Measurements from ENCODE around the gene TRPC4AP. TPM values are rescaled to one million over a fixed set of nuclear protein-coding genes. Genes with fewer than 3 reads are reported as not detected.

TRPC4AP gene
- total RNA-seq, 2 donors from 2014 or later: 65.4 to 76.6 TPM

- Histone ChIP-seq H3K27me3 (replicated peaks; ENCODE audit: insufficient read depth) (no peaks in the 10 kb centered on the region), H3K27ac (no peak overlapping the region), H3K9me3 (no peaks in the 10 kb centered on the region), H3K4me3 (no peak overlapping the region), H3K4me1 (replicated peaks) (no peaks in the 10 kb centered on the region), H3K36me3 (no peaks in the 10 kb centered on the region)
- WGBS: 92% methylated on average over 7 of the region's 7 CpGs
- TF ChIP-seq POLR2AphosphoS5 (IDR thresholded peaks at IDR 0.05): no peak
- no peak for TF ChIP-seq CTCF (IDR thresholded peaks at IDR 0.05)
- TF ChIP-seq POLR2A (IDR thresholded peaks at IDR 0.05): no peak
- DNase-seq (ENCODE audit: low spot score): no peak
- intact Hi-C loops (cut with DNase I): no loop called here
Observed at GRCh38 chr20:34953960-34954359, 138.6 kb downstream of the TRPC4AP start.

GRCh38 chr20:34952671-34953070, 139.9 kb downstream of the TRPC4AP start:
- H3K36me3 ChIP-seq: no peaks in the 10 kb centered on the region
- H3K4me3 ChIP-seq: no peak overlapping the region
- no peak overlapping the region for H3K27ac ChIP-seq
- no peaks in the 10 kb centered on the region for H3K4me1 ChIP-seq (replicated peaks)
- no peaks in the 10 kb centered on the region for H3K27me3 ChIP-seq (replicated peaks; ENCODE audit: insufficient read depth)
- 75% methylated on average over 5 of the region's 5 CpGs for WGBS
- TF ChIP-seq CTCF (IDR thresholded peaks at IDR 0.05) (no peak), POLR2AphosphoS5 (IDR thresholded peaks at IDR 0.05) (no peak), POLR2A (IDR thresholded peaks at IDR 0.05) (no peak)
- H3K9me3 ChIP-seq: no peaks in the 10 kb centered on the region
- no peak for DNase-seq (ENCODE audit: low spot score)
- intact Hi-C loops (cut with DNase I): no loop called here

MicroRNA genes within 50 kb of the gene (microRNA counts, 767-probe panel; counts per million panel counts)
- microRNA hsa-miR-499a-3p (927 to 2,367 counts per million in 2 donors), microRNA hsa-miR-499a-5p (927 to 1,014 counts per million in 2 donors), microRNA hsa-miR-499b-3p (0 to 431 counts per million in 2 donors), microRNA hsa-miR-499b-5p (0 to 431 counts per million in 2 donors)

Small RNAs within 50 kb of the gene (microRNA-seq; reads per million reads assigned to microRNA genes)
- gene MIR499A (not detected), gene MIR499B (not detected)

Small RNAs within 50 kb of the gene (small RNA-seq; reads per million reads assigned to genes)
- 0 to 0.10 reads per million in 2 donors for gene MIR499A
- 0 reads per million in 2 donors for gene RF00275
- 0 reads per million in 2 donors for gene RNU6-407P

Other genes starting within 250 kb of the TRPC4AP start
- 10 to 100 TPM; 22.0 to 28.3 TPM for gene GGT7, start 220.0 kb downstream of the TRPC4AP start, total RNA-seq
- 10 to 100 TPM; 37.4 to 44.2 TPM for gene ACSS2, start 216.2 kb downstream of the TRPC4AP start, total RNA-seq
- gene GSS, start 137.0 kb downstream of the TRPC4AP start, total RNA-seq: 100 to 1,000 TPM in 1 of 2 donors, 10 to 100 TPM in 1; 84.4 to 101 TPM
- 10 to 100 TPM in 1 of 2 donors, under 1 TPM in 1; 0.27 to 11.5 TPM for gene MYH7B, start 136.9 kb downstream of the TRPC4AP start, total RNA-seq
- gene EDEM2, start 54.5 kb upstream of the TRPC4AP start, total RNA-seq: 10 to 100 TPM; 27.1 to 30.0 TPM
- gene PROCR, start 79.3 kb upstream of the TRPC4AP start, total RNA-seq: 10 to 100 TPM; 11.2 to 17.6 TPM
- 1 to 10 TPM in 1 of 2 donors, under 1 TPM in 1; 0.96 to 1.7 TPM for gene MMP24, start 133.9 kb upstream of the TRPC4AP start, total RNA-seq
- 10 to 100 TPM; 35.4 to 65.8 TPM for gene MMP24OS, start 185.3 kb upstream of the TRPC4AP start, total RNA-seq
- gene EIF6, start 192.0 kb upstream of the TRPC4AP start, total RNA-seq: 10 to 100 TPM; 78.2 to 93.9 TPM
- gene FAM83C, start 199.6 kb upstream of the TRPC4AP start, total RNA-seq: under 1 TPM; 0.28 to 0.36 TPM

All from prostate gland (tissue), 2 donors.